Activated T-cell treated with anti-CD3 and anti-CD28 coated beads, Interleukin-2, amount 50 U/mL, for 48 hours (primary cell): ENCODE measurements around the gene UGT1A7.
"Not testable (repeated sequence)": the region's sequence is repeated elsewhere in the genome, so short reads cannot be mapped to it uniquely, and the experiment has no call there.

Source experiments
- DNase-seq, 2 experiments: peaks; one replicate each; pipeline ENCODE4 v3.0.0-alpha.2; 2020

The UGT1A7 gene

DNA sequence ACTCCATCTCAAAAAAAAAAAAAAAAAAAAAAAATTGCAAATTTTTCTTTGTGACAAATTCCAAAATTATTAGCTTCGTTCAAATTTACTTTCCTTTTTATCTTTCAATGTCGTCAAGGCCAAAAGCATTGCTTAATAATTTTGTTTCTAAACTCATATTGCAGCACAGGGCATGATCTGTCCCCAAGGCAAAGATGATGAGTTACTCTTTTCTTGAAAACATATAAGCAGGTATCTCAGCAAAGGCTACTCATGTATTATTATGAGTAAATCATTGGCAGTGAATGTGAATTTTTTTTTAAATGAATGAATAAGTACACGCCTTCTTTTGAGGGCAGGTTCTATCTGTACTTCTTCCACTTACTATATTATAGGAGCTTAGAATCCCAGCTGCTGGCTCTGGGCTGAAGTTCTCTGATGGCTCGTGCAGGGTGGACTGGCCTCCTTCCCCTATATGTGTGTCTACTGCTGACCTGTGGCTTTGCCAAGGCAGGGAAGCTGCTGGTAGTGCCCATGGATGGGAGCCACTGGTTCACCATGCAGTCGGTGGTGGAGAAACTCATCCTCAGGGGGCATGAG, at the start of gene UGT1A7:
Gene UGT1A7, plus strand, starts transcription at position 381 of the 579 bp plus-strand sequence. Its CDS starts 37 bp downstream, at position 418.
- no peak for DNase-seq

GRCh38 chr2:233636306-233636705, 45.4 kb upstream of the UGT1A7 start, which contains the start of gene UGT1A10:
Gene UGT1A10, plus strand, starts transcription at chr2:233636448. Its CDS starts 75 bp downstream, at chr2:233636523.
- DNase-seq, result not testable (repeated sequence)

GRCh38 chr2:233638836-233639235, 42.9 kb upstream of the UGT1A7 start:
- DNase-seq, result no peak

GRCh38 chr2:233639860-233640259, 41.8 kb upstream of the UGT1A7 start:
- DNase-seq, result no peak

GRCh38 chr2:233643128-233643527, 38.6 kb upstream of the UGT1A7 start:
- DNase-seq, result no peak

DNA sequence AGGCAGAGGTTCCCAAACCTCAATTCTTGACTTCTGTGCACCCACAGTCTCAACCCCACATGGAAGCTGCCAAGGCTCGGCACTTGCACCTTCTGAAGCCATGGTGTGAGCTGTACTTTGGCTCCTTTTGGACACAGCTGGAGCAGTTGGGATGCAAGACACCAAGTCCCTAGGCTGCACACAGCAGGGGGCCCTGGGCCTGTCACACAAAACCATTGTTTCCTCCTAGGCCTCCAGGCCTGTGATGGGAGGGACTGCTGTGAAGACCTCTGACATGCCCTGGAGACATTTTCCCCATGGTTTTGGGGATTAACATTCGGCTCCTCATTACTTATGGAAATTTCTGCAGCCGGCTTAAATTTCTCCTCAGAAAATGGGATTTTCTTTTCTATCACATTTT, 35.7 kb upstream of the UGT1A7 start:
- not testable (repeated sequence) for DNase-seq

GRCh38 chr2:233650981-233651380, 30.7 kb upstream of the UGT1A7 start:
- DNase-seq, result no peak

- DNase-seq, result no peak
These were observed 30.3 kb upstream of the UGT1A7 start for GRCh38 chr2:233651430-233651829.

DNA sequence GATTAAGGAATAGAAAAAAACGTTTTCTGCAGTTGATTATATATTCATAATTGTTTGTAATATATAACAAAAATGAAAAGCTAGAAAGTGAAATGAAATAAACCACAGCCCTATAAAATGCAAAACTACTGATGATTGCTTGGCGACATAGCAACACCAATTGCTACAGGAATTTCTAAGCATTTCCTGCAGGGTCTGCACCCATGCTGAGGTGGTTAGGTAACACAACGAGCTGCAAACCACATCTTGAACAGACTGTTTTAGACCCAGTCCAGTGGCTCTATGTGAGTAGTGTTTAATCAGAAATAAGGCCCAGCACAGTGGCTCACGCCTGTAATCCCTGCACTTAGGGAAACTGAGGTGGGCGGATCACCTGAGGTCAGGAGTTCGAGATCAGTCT, 27.2 kb upstream of the UGT1A7 start:
- DNase-seq, result no peak

DNA sequence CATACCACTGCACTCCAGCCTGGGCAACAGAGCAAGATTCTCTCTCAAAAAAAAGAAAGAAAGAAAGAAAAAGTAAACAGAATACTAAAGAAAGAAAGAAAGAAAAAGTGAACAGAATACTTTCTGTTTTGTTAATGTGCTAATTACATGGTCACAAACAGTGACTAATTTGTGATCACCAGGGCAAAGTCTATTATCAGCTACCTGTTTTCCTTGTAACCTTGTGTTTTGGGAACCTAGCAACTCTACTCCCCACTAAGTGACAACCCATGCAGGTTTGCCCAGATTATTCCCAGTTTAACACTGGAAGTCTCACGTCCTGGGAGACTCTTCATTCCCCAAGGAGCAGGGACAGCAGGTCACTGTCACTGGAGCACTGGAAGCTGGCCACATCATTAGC, 26.7 kb upstream of the UGT1A7 start:
- no peak for DNase-seq

DNA sequence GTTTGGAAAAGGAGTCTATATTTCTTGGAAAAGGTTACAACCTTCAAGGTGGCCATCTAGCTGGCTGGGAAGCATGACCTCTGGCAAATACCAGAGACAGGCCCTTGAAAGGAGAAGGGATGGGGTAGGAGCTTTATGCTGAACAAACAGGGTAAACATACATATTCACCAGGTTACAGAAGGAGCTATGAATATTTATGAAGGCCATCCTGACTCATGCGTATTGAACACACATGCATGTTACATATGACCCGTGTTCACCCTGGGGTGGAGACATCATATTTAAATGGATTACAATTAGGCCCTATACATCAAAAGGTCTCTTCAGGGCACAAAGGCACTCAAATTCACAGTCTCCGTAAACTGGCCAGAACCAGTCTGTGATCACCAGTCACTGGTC, 25.8 kb upstream of the UGT1A7 start:
- DNase-seq, result not testable (repeated sequence)

- no peak for DNase-seq
These were observed 25.3 kb upstream of the UGT1A7 start for GRCh38 chr2:233656443-233656842.

- no peak for DNase-seq
These were observed 23.1 kb upstream of the UGT1A7 start for GRCh38 chr2:233658610-233659009.

GRCh38 chr2:233663911-233664310, 17.8 kb upstream of the UGT1A7 start:
- DNase-seq, result no peak

DNA sequence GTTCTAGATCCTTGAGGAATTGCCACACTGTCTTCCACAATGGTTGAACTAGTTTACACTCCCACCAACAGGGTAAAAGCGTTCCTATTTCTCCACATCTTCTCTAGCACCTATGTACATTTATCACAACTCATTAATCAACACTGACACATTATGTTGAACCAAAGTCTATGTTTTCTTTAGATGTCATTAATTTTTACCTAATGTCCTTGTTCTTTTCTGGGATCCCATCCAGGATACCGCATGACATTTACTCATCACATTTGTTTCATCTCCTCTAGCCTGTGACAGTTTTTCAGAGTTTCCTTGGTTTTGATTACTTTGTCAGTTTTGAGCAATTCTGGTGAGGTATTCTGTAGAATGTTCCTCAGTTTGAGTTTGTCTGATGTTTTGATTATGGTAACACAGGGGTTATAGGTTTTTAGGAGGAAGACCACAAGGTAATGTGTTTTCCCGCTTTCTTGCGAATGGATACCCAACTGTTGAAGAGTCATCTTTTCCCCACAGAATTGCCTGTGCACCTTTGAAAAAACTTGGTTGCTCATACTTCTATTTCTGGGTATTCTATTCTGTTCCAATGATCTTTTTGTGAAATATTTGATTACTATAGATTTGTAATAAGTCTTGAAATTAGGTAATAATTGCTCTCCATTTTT, 13.0 kb upstream of the UGT1A7 start:
- no peak for DNase-seq

DNA sequence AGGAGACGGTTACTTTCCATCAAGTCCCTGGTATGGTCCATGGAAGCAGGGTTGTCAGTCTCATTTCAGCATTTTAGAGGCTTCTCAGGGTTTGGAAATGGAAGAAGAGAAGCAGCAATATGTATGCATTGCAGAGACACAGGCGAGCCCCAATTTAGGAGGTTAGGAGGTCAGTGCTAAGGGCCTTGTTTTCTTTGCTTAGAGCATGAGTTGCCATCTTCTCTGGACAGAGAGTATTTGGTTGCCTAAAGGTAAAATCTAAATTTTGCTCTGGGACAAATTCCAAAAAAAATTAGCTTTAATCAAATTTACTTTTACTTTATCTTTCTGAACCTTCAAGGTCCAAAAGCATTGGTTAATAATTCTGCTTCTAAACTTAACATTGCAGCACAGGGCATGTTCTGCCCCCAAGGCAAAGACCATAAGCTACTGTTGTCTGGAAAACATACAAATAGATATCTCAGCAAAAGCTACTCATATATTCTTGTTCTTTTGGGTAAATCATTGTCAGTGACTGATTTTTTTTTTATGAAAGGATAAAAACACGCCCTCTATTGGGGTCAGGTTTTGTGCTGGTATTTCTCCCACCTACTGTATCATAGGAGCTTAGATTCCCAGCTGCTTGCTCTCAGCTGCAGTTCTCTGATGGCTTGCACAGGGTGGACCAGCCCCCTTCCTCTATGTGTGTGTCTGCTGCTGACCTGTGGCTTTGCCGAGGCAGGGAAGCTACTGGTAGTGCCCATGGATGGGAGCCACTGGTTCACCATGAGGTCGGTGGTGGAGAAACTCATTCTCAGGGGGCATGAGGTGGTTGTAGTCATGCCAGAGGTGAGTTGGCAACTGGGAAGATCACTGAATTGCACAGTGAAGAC, 10.2 kb upstream of the UGT1A7 start, which contains the start of gene UGT1A9:
Gene UGT1A9, plus strand, starts transcription at position 609 of the 872 bp plus-strand sequence. Its CDS starts 37 bp downstream, at position 646.
- DNase-seq, result no peak

DNA sequence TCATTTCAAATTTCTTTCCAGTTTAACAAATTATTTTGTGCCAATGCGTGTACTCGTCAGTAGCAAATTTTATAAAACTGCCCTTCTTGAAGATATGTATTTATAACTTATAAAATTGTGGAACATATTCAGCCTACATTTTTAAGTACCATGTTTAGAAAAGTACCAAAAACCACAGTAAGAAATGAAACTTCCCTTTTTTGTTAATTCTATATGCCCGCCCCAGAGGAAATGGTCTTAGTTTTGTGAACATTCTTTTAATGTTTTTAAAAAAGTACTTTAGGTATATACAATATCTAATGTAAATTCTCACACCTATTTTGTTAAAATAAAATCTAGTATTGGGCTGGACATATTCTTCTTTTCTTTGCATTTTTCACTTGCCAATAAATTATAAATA, 8.8 kb upstream of the UGT1A7 start:
- no peak for DNase-seq

DNA sequence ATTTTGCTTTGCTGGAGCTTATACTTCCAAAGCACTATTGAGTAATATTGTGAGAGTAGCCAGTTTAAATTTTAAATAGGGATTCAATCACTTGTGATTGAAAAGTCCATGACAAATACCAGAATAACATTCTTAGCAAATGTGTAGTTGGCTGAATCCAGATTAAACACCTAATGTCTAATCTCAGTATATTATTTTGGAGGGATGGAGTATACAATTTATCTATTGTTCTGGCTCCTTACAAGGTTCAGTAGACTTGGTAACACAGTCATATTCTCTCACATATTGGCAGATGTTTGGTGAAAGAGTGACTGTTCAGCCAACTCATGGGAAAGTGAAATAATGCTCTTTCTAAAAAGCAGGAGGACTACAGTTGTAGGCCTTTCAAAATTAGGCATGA, 7.8 kb upstream of the UGT1A7 start:
- DNase-seq, result no peak

- DNase-seq, result no peak
These were observed 7.4 kb upstream of the UGT1A7 start for GRCh38 chr2:233674314-233674713.

GRCh38 chr2:233674995-233675394, 6.7 kb upstream of the UGT1A7 start:
- DNase-seq, result no peak

- no peak for DNase-seq
These were observed 5.7 kb upstream of the UGT1A7 start for GRCh38 chr2:233676046-233676445.

DNA sequence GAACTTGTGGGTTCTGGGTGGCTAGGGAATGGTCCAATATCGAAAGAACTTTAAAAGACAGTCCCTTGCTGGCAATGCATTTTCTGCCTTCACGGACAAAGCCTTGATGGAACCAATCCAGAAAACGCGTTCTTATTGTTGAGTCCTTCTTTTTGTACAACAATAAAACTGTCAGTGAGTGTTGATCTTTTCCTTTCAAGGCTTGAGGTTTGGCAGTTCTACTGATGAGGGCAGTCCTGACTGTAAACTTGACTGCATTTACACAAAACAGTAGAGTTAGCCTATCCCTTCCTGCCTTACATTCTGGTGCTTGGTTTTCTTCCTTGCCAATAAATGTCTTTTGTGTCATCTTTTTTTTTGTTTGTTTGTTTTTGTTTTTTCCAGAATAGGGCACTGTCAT, 2.5 kb upstream of the UGT1A7 start:
- DNase-seq, result no peak

DNA sequence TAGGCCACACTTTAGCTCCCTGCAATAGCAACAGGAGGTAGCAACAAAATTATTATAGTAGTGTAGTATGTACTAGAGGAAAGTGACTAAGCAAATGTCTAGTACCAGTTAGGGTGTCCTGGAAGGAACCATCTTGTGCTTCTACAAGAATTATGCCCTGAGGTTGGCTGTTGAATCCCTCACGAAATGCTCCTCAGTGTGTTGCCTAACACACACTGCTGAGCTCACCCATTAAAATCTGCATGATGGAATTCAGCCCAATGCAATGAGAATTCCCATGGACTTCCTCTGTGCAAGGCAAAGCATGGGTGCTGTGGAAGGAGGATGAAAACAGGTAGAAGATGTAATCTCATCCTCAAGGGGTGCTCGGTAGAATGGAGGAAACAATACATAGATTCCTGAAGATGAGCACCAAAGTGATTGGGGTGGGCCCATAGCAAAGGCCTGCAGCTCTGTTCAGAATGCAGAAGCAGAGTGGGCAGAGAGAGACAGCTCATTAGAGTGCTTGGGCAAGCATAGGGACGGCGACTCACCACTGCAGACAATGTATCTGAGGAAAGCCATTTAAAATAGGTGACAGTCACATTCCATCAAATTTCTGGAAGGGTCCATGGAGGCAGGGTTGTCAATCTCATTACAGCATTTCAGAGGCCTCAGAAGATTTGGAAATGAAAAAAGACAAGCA, 1.2 kb upstream of the UGT1A7 start:
- DNase-seq, result no peak
